ENCODE measurements around the gene LIN7C. TPM values are rescaled to one million over a fixed set of nuclear protein-coding genes. Genes with fewer than 3 reads are reported as not detected.
A peak's percentile ranks its signal among the peaks of the same experiment; 100 is the strongest.

Gene LIN7C
- total and polyA plus RNA-seq, 9 of the 15 experiments (the other 6 are each of a cell fraction or from before 2014, with no cell fraction given) = 10.8 to 52.7 (median 21.5) TPM

GRCh38 chr11:27472398-27473016 is 34.1 kb downstream of the LIN7C start, which contains the start of gene LGR4 (continued):
- TF ChIP-seq REST (IDR thresholded peaks at IDR 0.05; ENCODE audit: borderline replicate concordance) (no peak), REST (CRISPR knock-in tag; IDR thresholded peaks at IDR 0.05; ENCODE audit: low read depth) (0 out of 2 replicates have a peak, but pooled peaks have one; percentile 28), TEAD1 (CRISPR knock-in tag; IDR thresholded peaks at IDR 0.05) (no peak), RNF2 (IDR thresholded peaks at IDR 0.05) (no peak), E2F4 (CRISPR knock-in tag; IDR thresholded peaks at IDR 0.05; ENCODE audit: low read depth) (no peak), FIP1L1 (IDR thresholded peaks at IDR 0.05; ENCODE audit: low read depth, low read length, poor library complexity, severe bottlenecking) (no peak), ZBTB12 (CRISPR knock-in tag; IDR thresholded peaks at IDR 0.05) (no peak), ZBTB9 (CRISPR knock-in tag; IDR thresholded peaks at IDR 0.05) (no peak), ZNF57 (CRISPR knock-in tag; IDR thresholded peaks at IDR 0.05) (no peak), ZNF324 (CRISPR knock-in tag; IDR thresholded peaks at IDR 0.05) (no peak), MTF1 (CRISPR knock-in tag; IDR thresholded peaks at IDR 0.05; ENCODE audit: borderline replicate concordance) (no peak), SRSF3 (IDR thresholded peaks at IDR 0.05; ENCODE audit: insufficient read depth, low read length) (no peak), SRF (CRISPR knock-in tag; IDR thresholded peaks at IDR 0.05) (no peak), ZNF583 (CRISPR knock-in tag; IDR thresholded peaks at IDR 0.05) (0 out of 2 replicates have a peak, but pooled peaks have one; percentile 35), ZNF23 (CRISPR knock-in tag; IDR thresholded peaks at IDR 0.05) (no peak), XRCC5 (IDR thresholded peaks at IDR 0.05; ENCODE audit: low read depth, low read length) (no peak), ZKSCAN3 (CRISPR knock-in tag; IDR thresholded peaks at IDR 0.05) (no peak), GTF2A2 (tag; IDR thresholded peaks at IDR 0.05) (no peak)
